ENCODE measurements around the gene FKBP6. TPM values are rescaled to one million over a fixed set of nuclear protein-coding genes. Genes with fewer than 3 reads are reported as not detected.

FKBP6 gene
- total RNA-seq, 2 experiments from 2014 or later: not detected

DNA sequence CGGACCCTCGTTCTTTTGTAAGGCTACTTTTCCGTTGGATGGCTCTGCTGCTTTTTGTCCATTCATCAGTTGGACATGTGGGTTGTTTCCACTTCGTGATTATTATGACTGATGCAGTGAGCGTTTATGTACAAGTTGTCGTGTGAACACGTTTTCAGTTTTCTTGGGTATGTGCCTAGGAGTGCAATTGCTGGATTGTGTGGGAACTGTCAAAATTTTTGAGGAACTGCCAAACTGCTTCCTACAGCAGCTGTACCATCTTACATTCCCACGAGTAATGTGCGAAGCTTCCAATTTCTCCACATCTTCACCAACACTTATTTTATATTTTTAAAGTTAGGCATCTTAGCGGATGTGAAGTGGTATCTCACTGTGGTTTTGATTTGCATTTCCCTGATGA, 10.4 kb downstream of the FKBP6 start:
- no peaks in the 10 kb centered on the region for H3K36me3 ChIP-seq (ENCODE audit: insufficient read depth, low read length)
- POLR2A ChIA-PET: no interaction called here
- H3K4me1 Mint-ChIP-seq (ENCODE audit: low read depth): no peaks in the 10 kb centered on the region
- H3K4me3 ChIP-seq (ENCODE audit: low read length): no peak overlapping the region
- no peaks in the 10 kb centered on the region for H3K9me3 Mint-ChIP-seq
- H3K4me3 Mint-ChIP-seq: no peak overlapping the region
- peaks cover 3% of the 10 kb centered on the region for H3K27me3 Mint-ChIP-seq
- DNase-seq (no peak), ATAC-seq (ENCODE audit: poor library complexity) (no peak)
- no peaks in the 10 kb centered on the region for H3K27me3 ChIP-seq (ENCODE audit: control insufficient read depth in 1 of 2, insufficient read depth in 2 of 2, low read length in 2 of 2)
- intact Hi-C loops (cut with DNase I, micrococcal nuclease): no loop called here
- no peak overlapping the region for H3K27ac Mint-ChIP-seq
- no peak for TF ChIP-seq CTCF (IDR thresholded peaks at IDR 0.05)
- H3K4me1 ChIP-seq (ENCODE audit: insufficient read depth, low read length): no peaks in the 10 kb centered on the region
- H3K9me3 ChIP-seq (ENCODE audit: control insufficient read depth in 1 of 2, insufficient read depth in 1 of 2, low read length in 2 of 2): no peaks in the 10 kb centered on the region
- CTCF ChIA-PET: no interaction called here
- no peaks in the 10 kb centered on the region for H3K36me3 Mint-ChIP-seq (ENCODE audit: low read depth)
- no peak overlapping the region for H3K27ac ChIP-seq (ENCODE audit: low read depth in 1 of 2, low read length in 2 of 2)

GRCh38 chr7:73340514-73340913, 12.6 kb downstream of the FKBP6 start:
- no peak for DNase-seq
- ChIA-PET CTCF (no interaction called here), POLR2A (no interaction called here)
- H3K4me1 Mint-ChIP-seq (ENCODE audit: low read depth): no peaks in the 10 kb centered on the region
- H3K27me3 ChIP-seq (ENCODE audit: control insufficient read depth in 1 of 2, insufficient read depth in 2 of 2, low read length in 2 of 2): no peaks in the 10 kb centered on the region
- H3K27ac Mint-ChIP-seq: no peak overlapping the region
- no peak for TF ChIP-seq CTCF (IDR thresholded peaks at IDR 0.05)
- H3K36me3 ChIP-seq (ENCODE audit: insufficient read depth, low read length): no peaks in the 10 kb centered on the region
- no peak overlapping the region for H3K4me3 Mint-ChIP-seq
- no peaks in the 10 kb centered on the region for H3K9me3 ChIP-seq (ENCODE audit: control insufficient read depth in 1 of 2, insufficient read depth in 1 of 2, low read length in 2 of 2)
- H3K27me3 Mint-ChIP-seq: peaks cover 3% of the 10 kb centered on the region
- H3K4me1 ChIP-seq (ENCODE audit: insufficient read depth, low read length): no peaks in the 10 kb centered on the region
- intact Hi-C loops (cut with DNase I, micrococcal nuclease): loop anchor here in 1 of 2 experiments (5.0 kb wide), 1 partner anchor 72 kb away; no protein-coding TSS in a partner anchor
- no peak overlapping the region for H3K4me3 ChIP-seq (ENCODE audit: low read length)
- H3K9me3 Mint-ChIP-seq: no peaks in the 10 kb centered on the region
- no peaks in the 10 kb centered on the region for H3K36me3 Mint-ChIP-seq (ENCODE audit: low read depth)
- no peak overlapping the region for H3K27ac ChIP-seq (ENCODE audit: low read depth in 1 of 2, low read length in 2 of 2)
- no peak for ATAC-seq (ENCODE audit: poor library complexity)

GRCh38 chr7:73341877-73342276, 13.9 kb downstream of the FKBP6 start:
- H3K4me3 Mint-ChIP-seq: no peak overlapping the region
- H3K9me3 Mint-ChIP-seq: no peaks in the 10 kb centered on the region
- no peak overlapping the region for H3K4me3 ChIP-seq (ENCODE audit: low read length)
- H3K9me3 ChIP-seq (ENCODE audit: control insufficient read depth in 1 of 2, insufficient read depth in 1 of 2, low read length in 2 of 2): no peaks in the 10 kb centered on the region
- intact Hi-C loops (cut with DNase I, micrococcal nuclease): loop anchor here in 1 of 2 experiments (5.0 kb wide), 1 partner anchor 70 kb away; no protein-coding TSS in a partner anchor
- no peaks in the 10 kb centered on the region for H3K36me3 ChIP-seq (ENCODE audit: insufficient read depth, low read length)
- ATAC-seq (ENCODE audit: poor library complexity) (no peak), DNase-seq (peak in 2 of 14 experiments; percentile 22 to 54)
- POLR2A ChIA-PET: no interaction called here
- CTCF ChIA-PET: no interaction called here
- H3K27ac ChIP-seq (ENCODE audit: low read depth in 1 of 2, low read length in 2 of 2): no peak overlapping the region
- H3K4me1 Mint-ChIP-seq (ENCODE audit: low read depth): no peaks in the 10 kb centered on the region
- H3K27ac Mint-ChIP-seq: no peak overlapping the region
- H3K36me3 Mint-ChIP-seq (ENCODE audit: low read depth): no peaks in the 10 kb centered on the region
- no peak for TF ChIP-seq CTCF (IDR thresholded peaks at IDR 0.05)
- no peaks in the 10 kb centered on the region for H3K4me1 ChIP-seq (ENCODE audit: insufficient read depth, low read length)
- H3K27me3 Mint-ChIP-seq: peaks cover 3% of the 10 kb centered on the region
- no peaks in the 10 kb centered on the region for H3K27me3 ChIP-seq (ENCODE audit: control insufficient read depth in 1 of 2, insufficient read depth in 2 of 2, low read length in 2 of 2)
